ENCODE results near the gene CABLES1. TPM values are rescaled to one million over a fixed set of nuclear protein-coding genes. Genes with fewer than 3 reads are reported as not detected.

Gene CABLES1
- total RNA-seq, 4 donors from 2014 or later, result 8.5 to 12.6 (median 9.2) TPM

DNA sequence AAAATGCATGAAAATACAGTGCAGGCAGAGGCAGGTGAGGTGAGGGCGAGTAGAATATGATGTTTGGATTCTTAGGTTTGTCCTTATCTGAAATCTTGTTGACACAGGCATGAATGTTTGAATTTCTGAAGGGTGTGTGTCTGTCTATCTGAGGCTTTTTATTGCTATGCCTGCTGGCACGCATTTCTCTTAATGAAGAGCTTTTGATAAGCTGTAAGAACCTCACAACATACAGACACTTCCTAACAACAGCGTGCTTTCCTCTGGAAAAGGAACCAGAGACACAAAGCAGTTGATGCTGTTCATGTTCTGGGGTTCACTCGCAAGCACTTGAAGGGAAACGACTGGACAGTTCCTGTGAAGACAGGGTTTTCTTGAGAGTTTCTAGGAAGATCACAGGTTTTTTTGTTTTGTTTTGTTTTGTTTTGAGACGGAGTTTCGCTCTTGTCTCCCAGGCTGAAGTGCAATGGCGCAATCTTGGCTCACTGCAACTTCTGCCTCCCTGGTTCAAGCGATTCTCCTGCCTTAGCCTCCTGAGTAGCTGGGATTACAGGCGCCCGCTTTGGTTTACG lies 33.3 kb upstream of the CABLES1 start:
- Histone ChIP-seq H3K27me3 (no peaks in the 10 kb centered on the region), H3K9me3 (no peaks in the 10 kb centered on the region), H3K27ac (no peak overlapping the region), H3K4me1 (no peaks in the 10 kb centered on the region), H3K4me3 (no peak overlapping the region), H3K36me3 (no peaks in the 10 kb centered on the region)
- DNase-seq, result no peak
- intact Hi-C loops (cut with DNase I; ENCODE audit: low total_unique reads), result no loop called here
- TF ChIP-seq POLR2A (IDR thresholded peaks at IDR 0.05), result no peak
- TF ChIP-seq, protein P1, sequence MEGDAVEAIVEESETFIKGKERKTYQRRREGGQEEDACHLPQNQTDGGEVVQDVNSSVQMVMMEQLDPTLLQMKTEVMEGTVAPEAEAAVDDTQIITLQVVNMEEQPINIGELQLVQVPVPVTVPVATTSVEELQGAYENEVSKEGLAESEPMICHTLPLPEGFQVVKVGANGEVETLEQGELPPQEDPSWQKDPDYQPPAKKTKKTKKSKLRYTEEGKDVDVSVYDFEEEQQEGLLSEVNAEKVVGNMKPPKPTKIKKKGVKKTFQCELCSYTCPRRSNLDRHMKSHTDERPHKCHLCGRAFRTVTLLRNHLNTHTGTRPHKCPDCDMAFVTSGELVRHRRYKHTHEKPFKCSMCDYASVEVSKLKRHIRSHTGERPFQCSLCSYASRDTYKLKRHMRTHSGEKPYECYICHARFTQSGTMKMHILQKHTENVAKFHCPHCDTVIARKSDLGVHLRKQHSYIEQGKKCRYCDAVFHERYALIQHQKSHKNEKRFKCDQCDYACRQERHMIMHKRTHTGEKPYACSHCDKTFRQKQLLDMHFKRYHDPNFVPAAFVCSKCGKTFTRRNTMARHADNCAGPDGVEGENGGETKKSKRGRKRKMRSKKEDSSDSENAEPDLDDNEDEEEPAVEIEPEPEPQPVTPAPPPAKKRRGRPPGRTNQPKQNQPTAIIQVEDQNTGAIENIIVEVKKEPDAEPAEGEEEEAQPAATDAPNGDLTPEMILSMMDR (IDR thresholded peaks at IDR 0.05), result no peak

DNA sequence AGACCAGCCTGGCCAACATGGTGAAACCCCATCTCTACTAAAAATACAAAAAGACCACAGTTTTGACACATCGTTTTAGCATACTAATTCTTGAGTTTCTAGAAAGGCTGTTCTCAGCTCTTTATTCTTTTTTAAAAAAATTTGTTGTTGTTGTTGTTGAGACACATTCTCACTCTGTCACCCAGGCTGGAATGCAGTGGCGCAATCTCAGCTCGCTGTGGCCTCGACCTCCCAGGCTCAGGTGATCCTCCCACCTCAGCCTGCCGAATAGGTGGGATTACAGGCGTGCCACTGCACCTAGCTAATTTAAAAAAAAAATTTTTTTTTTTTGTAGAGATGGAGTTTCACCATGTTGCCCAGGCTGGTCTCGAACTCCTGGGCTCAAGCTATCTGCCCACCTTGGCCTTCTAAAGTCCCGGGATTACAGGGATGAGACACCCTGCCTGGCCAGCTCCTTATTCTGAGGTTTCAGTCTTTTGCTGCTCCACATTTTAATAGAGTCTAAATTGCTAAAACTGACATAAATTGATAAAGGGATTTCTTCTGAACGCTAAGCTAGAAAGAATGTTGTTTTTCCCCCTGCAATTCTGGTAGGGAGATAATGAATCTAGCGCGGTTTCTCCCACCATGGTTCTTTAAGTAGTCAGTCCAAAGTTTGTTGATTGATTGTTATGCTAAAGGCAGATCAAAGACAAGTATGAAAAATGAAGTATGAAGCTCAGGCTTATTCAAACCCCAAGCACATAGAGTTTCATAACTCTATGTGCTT lies 32.6 kb upstream of the CABLES1 start:
- no peak for DNase-seq
- Histone ChIP-seq H3K4me1 (no peaks in the 10 kb centered on the region), H3K4me3 (no peak overlapping the region), H3K9me3 (no peaks in the 10 kb centered on the region), H3K27ac (no peak overlapping the region), H3K27me3 (no peaks in the 10 kb centered on the region), H3K36me3 (no peaks in the 10 kb centered on the region)
- intact Hi-C loops (cut with DNase I; ENCODE audit: low total_unique reads), result no loop called here
- no peak for TF ChIP-seq POLR2A (IDR thresholded peaks at IDR 0.05)
- TF ChIP-seq, protein P1 (IDR thresholded peaks at IDR 0.05), result no peak

DNA sequence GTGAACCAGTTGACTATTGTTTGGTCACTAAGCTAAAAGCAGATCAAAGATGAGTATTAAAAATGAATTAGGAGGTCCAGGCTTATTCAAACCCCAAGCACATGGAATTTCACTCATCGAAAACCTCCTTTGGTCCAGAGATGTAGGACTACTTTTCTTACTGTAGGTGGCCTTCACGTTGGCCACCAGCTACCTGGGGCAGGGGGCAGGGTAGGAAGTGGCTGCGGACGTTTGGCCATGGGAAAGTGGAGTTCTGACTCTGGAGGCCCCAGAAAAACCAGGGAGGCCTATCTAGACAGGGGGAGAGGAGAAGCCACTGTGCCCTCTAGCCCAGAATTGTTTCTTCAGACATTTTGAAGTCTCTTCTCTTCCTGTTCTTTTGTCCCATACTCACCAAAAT lies 31.8 kb upstream of the CABLES1 start:
- no peak overlapping the region for H3K27ac ChIP-seq
- no peak for TF ChIP-seq POLR2A (IDR thresholded peaks at IDR 0.05)
- TF ChIP-seq, protein P1 (IDR thresholded peaks at IDR 0.05), result no peak
- intact Hi-C loops (cut with DNase I; ENCODE audit: low total_unique reads), result no loop called here
- no peak for DNase-seq
- no peaks in the 10 kb centered on the region for H3K36me3 ChIP-seq
- H3K4me1 ChIP-seq, result no peaks in the 10 kb centered on the region
- H3K4me3 ChIP-seq, result no peak overlapping the region
- H3K27me3 ChIP-seq, result no peaks in the 10 kb centered on the region
- no peaks in the 10 kb centered on the region for H3K9me3 ChIP-seq

DNA sequence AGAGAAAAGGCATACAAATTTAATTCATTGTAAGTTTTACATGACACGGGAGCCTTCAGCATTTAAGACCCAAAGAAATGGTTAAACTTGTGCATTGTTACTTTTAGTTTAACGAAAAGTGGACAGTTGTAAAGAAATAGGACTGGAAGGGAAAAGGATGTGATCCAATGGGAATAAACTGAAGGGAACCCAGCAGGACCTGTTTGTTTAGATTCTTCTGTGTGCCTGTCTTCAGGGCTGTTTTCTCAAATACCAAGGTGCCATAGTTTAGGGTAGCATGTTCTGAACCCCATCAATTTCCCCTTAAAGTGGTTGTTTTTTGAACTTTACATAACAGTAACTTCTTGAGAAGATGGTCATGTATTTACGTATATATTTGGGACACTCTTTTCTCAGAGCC lies 30.3 kb upstream of the CABLES1 start:
- Histone ChIP-seq H3K36me3 (no peaks in the 10 kb centered on the region), H3K9me3 (no peaks in the 10 kb centered on the region), H3K4me3 (no peak overlapping the region), H3K27me3 (no peaks in the 10 kb centered on the region), H3K4me1 (no peaks in the 10 kb centered on the region), H3K27ac (no peak overlapping the region)
- TF ChIP-seq, protein P1 (IDR thresholded peaks at IDR 0.05), result no peak
- no peak for TF ChIP-seq POLR2A (IDR thresholded peaks at IDR 0.05)
- intact Hi-C loops (cut with DNase I; ENCODE audit: low total_unique reads), result no loop called here
- DNase-seq, result no peak

DNA sequence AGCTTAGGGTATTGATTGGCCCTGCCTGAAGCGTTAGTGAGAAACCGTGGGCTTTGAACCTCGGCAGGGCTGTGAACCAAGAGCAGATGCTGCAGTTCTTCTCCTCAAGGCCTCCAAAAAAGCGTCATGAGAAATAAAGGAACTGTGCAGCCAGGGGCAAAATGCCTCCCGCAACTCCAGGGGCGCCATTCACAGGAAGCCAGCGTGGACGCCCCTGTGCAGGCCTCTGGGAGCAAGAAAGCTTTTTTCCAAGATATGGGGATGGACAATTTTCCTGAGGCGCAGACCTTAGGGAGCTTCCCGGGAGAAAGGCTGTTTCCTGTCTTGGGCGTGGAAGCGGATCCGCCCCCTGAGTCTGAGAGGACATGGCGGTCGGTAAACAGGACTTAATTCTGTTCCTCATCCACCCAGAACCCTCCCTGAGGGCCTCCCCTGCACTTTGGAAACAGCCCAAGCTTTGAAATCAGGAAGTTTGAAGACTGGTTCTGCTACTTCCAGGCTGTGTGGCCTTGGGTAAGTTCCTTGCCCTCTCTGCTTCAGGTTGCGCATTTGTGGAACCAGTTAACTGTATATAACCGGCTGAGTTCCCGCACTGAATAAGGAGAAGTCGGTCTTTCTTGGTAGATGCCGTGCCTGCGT lies 29.6 kb upstream of the CABLES1 start:
- TF ChIP-seq POLR2A (IDR thresholded peaks at IDR 0.05), result no peak
- TF ChIP-seq, protein P1 (IDR thresholded peaks at IDR 0.05), result no peak
- Histone ChIP-seq H3K9me3 (no peaks in the 10 kb centered on the region), H3K36me3 (no peaks in the 10 kb centered on the region), H3K4me1 (no peaks in the 10 kb centered on the region), H3K27me3 (no peaks in the 10 kb centered on the region), H3K4me3 (no peak overlapping the region), H3K27ac (no peak overlapping the region)
- no peak for DNase-seq
- intact Hi-C loops (cut with DNase I; ENCODE audit: low total_unique reads), result no loop called here

Data from uterus (tissue), 4 donors.